HG03139 (cell line): ENCODE results near the gene RYR2.

Source experiments
- ATAC-seq: cut with Tn5 transposase; IDR thresholded peaks from one replicate; pipeline ENCODE4 v1.9.1; 2021; ENCODE audit not compliant: unreplicated experiment

The RYR2 gene

DNA sequence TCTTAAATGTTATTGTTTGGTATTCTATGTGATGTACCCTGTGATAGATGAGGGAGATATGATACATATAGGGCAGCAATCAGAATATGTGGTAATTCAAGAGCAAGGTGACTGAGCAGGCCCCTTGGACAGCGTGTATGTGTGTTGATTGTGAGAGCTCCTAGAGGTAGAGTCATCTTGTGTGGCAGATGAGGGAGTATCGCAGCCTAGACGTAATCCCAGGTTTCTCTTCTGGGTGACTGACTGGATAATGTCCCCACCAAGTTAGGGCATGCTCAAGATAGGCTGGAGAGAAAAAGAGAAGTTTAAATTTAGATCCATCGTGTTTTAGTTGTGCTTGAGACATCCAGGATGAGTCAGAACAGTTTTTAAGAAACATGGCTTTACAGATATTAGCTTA, 663.5 kb downstream of the RYR2 start:
- ATAC-seq = no peak

GRCh38 chr1:237709355-237709754, 667.4 kb downstream of the RYR2 start:
- ATAC-seq = no peak

- no peak for ATAC-seq
These were observed 669.3 kb downstream of the RYR2 start for GRCh38 chr1:237711281-237711680.

- no peak for ATAC-seq
These were observed 670.1 kb downstream of the RYR2 start for GRCh38 chr1:237712082-237712481.

DNA sequence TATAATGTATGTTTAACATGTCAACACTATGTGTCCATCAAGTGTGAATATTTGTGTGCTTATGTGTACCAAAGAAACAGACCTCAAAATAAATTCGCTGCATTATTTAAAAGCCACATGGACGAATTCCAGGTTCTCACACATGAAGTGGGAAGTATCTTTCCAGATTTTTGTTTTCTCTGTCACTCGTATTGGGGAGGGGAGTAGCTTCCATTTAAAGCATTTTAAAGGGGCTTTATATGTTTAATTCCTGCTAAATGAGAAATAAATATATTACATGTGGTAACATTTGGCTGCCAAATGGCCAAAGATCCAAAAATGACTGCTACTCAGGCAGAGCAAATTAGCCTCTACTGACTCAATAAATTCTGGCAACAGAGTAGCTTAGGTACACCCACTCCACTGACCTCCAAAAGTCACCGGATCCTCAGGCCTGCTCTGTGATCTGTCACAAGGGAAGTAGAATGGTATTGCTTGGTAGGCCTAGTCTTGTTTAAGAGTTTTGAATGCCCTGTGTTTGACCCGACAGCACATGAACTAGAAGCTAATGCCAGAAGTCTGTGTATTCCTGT, 670.7 kb downstream of the RYR2 start:
- no peak for ATAC-seq

GRCh38 chr1:237713916-237714315, 671.9 kb downstream of the RYR2 start:
- ATAC-seq = no peak

- ATAC-seq = no peak
These were observed 675.1 kb downstream of the RYR2 start for GRCh38 chr1:237717106-237717505.

DNA sequence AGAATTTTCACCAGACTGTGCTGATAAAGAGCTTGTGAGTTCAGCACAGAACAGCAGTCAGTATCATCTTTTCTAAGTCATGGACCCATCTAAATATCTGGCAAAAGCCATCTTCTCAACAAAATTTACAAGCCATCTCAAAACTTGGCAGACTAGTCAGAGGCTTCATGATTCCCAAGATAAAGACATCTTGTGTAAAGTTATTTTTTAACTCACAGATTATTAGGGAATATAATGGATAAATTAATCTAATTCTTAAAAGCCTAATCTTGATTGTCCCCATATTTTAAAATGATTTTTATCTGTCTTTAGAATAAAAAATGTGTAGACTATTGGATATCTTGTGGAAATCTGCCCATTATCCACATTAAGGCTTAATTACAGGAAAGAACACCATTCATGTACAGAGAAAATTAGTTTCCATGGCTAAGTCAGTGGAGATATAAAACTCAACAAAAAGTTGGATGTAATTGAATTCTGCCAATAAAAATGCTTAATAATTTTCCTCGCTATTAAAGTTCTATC, 688.9 kb downstream of the RYR2 start:
- no peak for ATAC-seq

GRCh38 chr1:237732657-237733056, 690.7 kb downstream of the RYR2 start:
- no peak for ATAC-seq

GRCh38 chr1:237736372-237737029, 694.5 kb downstream of the RYR2 start:
- ATAC-seq = no peak

DNA sequence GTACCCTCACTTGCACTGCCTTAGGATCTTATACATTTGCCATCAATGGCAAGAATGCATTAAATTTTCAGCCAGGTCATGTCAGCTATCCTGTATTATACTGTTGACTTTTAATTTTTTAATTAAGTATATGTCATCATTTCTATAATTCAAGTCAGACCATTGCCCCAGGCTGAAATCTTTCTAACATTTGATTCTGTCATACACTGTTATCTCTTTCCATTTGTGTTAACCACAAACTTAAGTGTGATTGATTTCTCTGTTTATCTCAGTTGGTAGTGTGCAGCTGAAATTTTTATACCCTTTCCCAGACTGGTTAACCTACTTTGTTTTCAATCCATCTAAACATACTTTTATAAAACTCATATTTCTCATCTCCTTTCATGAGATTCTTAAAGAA, 695.5 kb downstream of the RYR2 start:
- no peak for ATAC-seq

GRCh38 chr1:237737938-237738610, 696.1 kb downstream of the RYR2 start:
- no peak for ATAC-seq

DNA sequence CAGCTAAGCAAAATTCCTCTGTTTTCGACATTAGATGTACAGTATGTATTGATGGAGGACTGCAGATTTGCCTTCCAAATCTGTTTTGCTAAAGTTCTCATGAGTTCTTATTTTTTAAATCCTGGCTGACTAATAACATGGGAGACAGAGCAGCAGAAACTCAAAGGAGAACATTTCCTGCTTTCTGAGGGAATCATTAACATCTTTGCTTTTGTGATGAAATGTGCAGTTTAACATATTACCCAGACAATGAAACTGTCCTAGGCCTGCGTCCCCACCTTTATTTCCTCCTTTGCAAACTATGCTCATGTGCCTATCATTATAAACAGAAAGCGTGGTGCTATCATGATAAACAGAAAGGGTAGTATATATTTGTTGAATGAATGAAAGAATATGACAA, 698.9 kb downstream of the RYR2 start:
- no peak for ATAC-seq

GRCh38 chr1:237745545-237745944, 703.6 kb downstream of the RYR2 start:
- no peak for ATAC-seq

GRCh38 chr1:237748171-237748960, 706.4 kb downstream of the RYR2 start:
- no peak for ATAC-seq

- ATAC-seq = no peak
These were observed 707.1 kb downstream of the RYR2 start for GRCh38 chr1:237749122-237749521.

GRCh38 chr1:237751090-237751489, 709.1 kb downstream of the RYR2 start:
- no peak for ATAC-seq

GRCh38 chr1:237754627-237755026, 712.6 kb downstream of the RYR2 start:
- no peak for ATAC-seq

DNA sequence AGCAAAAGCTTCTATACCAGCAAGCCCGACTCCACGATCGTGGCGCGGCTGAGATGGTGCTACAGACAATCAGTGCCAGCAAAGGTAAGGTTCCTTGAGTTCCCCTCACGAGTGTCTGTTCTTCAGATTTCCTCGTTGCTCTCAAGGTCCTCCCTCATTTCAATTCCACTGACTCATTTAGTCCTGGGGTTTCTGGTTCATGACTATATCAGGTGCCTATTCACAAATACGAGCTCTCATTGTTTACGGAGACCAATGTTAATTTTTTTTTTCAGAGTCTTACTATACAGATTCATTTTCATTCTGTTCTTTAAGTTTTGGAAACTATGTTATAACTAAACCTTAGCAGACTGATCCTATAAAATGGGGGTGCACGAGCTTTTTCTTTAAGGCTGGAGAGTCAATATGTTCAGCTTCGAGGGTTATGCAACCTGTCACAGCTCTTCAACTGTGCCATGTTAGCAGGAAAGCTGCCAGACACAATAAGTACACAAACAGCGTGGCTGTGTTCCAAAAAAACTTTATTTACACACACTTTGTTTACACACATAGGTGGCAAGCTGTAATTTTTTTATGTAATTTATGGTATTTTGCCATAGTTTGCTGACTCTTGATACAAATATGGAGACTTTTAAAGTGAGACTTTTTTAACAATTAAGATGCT, 714.5 kb downstream of the RYR2 start:
- no peak for ATAC-seq

- ATAC-seq = no peak
These were observed 717.4 kb downstream of the RYR2 start for GRCh38 chr1:237759377-237759776.

- ATAC-seq = no peak
These were observed 719.0 kb downstream of the RYR2 start for GRCh38 chr1:237760951-237761350.
